PC-9 (cell line): ENCODE data around the gene PHACTR3. TPM values are rescaled to one million over a fixed set of nuclear protein-coding genes. Genes with fewer than 3 reads are reported as not detected.

Experiments
- BruUV-seq: library from RNA; stranded (reverse); fragments of 400-500 nt; replicated peaks from 2 replicates; lab custom pipeline; 2021; lab: Mats Ljungman, UMichigan
- CTCF ChIA-PET: fragments of 300-600 bp; sonication (Branson Sonifier 250); formaldehyde crosslinking; loops from one replicate; lab custom pipeline; 2022; ENCODE audit warnings: antibody characterized with exemption; lab: Charles Lee
- POLR2A ChIA-PET: fragments of 300-600 bp; sonication (Branson Sonifier 250); formaldehyde crosslinking; loops from one replicate; lab custom pipeline; 2022; ENCODE audit warnings: antibody characterized with exemption; ENCODE audit not compliant: unreplicated experiment; lab: Charles Lee
- DNase-seq, 2 experiments: peaks; one replicate each; pipeline versions ENCODE4 v3.0.0 to v3.0.0-alpha.2; 2015 to 2022; ENCODE audit warnings: mixed read lengths in 1 of 2
- H2AFZ ChIP-seq: fragments of 200-600 bp; sonication (generic); 2 replicates; pipeline ENCODE4 v1.8.1; 2017; ENCODE audit warnings: antibody characterized with exemption
- H3F3A ChIP-seq: fragments of 200-600 bp; sonication (generic); 2 replicates; pipeline ENCODE4 v1.8.1; 2017; ENCODE audit warnings: antibody characterized with exemption, mild to moderate bottlenecking, low read depth; ENCODE audit not compliant: insufficient read depth
- H3K27ac ChIP-seq: fragments of 200-600 bp; sonication (generic); 2 replicates; pipeline ENCODE4 v1.6.1; 2016; ENCODE audit warnings: mixed run types
- H3K27me3 ChIP-seq: fragments of 200-600 bp; sonication (generic); 2 replicates; pipeline ENCODE4 v1.6.1; 2016; ENCODE audit warnings: low read depth, mixed run types; ENCODE audit not compliant: insufficient read depth
- H3K36me3 ChIP-seq: fragments of 200-600 bp; sonication (generic); 2 replicates; pipeline ENCODE4 v1.6.1; 2016; ENCODE audit warnings: low read depth, mixed run types
- H3K4me1 ChIP-seq: fragments of 200-600 bp; sonication (generic); replicated peaks from 2 replicates; pipeline ENCODE4 v1.6.1; 2016; ENCODE audit warnings: mixed run types; ENCODE audit not compliant: insufficient read depth
- H3K4me2 ChIP-seq: fragments of 200-600 bp; sonication (generic); 2 replicates; pipeline ENCODE4 v1.6.1; 2017; ENCODE audit warnings: mixed run types
- H3K4me3 ChIP-seq: fragments of 200-600 bp; sonication (generic); 2 replicates; pipeline ENCODE4 v1.6.1; 2016; ENCODE audit warnings: mixed run types
- H3K79me2 ChIP-seq: fragments of 200-600 bp; sonication (generic); 2 replicates; pipeline ENCODE4 v1.6.1; 2017; ENCODE audit warnings: low read depth, mixed run types
- H3K9me2 ChIP-seq: fragments of 200-600 bp; sonication (generic); 2 replicates; pipeline ENCODE4 v1.8.1; 2017; ENCODE audit warnings: mild to moderate bottlenecking; ENCODE audit not compliant: insufficient read depth
- H3K9me3 ChIP-seq: fragments of 200-600 bp; sonication (generic); 2 replicates; pipeline ENCODE4 v1.8.1; 2016; ENCODE audit warnings: low read depth; ENCODE audit not compliant: insufficient read depth
- H4K20me1 ChIP-seq: fragments of 200-600 bp; sonication (generic); 2 replicates; pipeline ENCODE4 v1.8.1; 2017; ENCODE audit not compliant: insufficient read depth
- CTCF ChIP-seq: fragments of 200-600 bp; sonication (generic); conservative IDR thresholded peaks from 2 replicates; pipeline ENCODE4 v1.6.1; 2017; ENCODE audit warnings: mixed run types, antibody characterized with exemption, mild to moderate bottlenecking, moderate library complexity
- EZH2 ChIP-seq: fragments of 200-600 bp; sonication (generic); IDR thresholded peaks from 2 replicates; pipeline ENCODE4 v1.8.0; 2017; ENCODE audit warnings: antibody characterized with exemption, low read depth
- intact Hi-C: fragments of 100-400 bp; cut with micrococcal nuclease; formaldehyde crosslinking; loops from one replicate; pipeline ENCODE4 v1.10.0; 2022; ENCODE audit not compliant: unreplicated experiment
- total RNA-seq: library from RNA; stranded (reverse); gene quantifications from 2 replicates; pipeline ENCODE4 v1.2.3, GENCODE V29; 2021

PHACTR3 gene
- total RNA-seq, 1 experiment from 2014 or later, result 0.41 TPM

GRCh38 chr20:59657459-59658046 lies 53.2 kb downstream of the PHACTR3 start:
- H3K4me2 ChIP-seq, result no peak overlapping the region
- H3K27ac ChIP-seq, result no peak overlapping the region
- CTCF ChIA-PET, result no interaction called here
- no peaks in the 10 kb centered on the region for H3K4me1 ChIP-seq
- no peak overlapping the region for H2AFZ ChIP-seq
- intact Hi-C loops, result no loop called here
- peaks cover 12% of the 10 kb centered on the region for H3K9me3 ChIP-seq
- H3K4me3 ChIP-seq, result no peak overlapping the region
- H3K27me3 ChIP-seq, result peaks cover 37% of the 10 kb centered on the region
- TF ChIP-seq EZH2, result no peak
- TF ChIP-seq CTCF, result no peak
- H3K79me2 ChIP-seq, result no peaks in the 10 kb centered on the region
- POLR2A ChIA-PET, result no interaction called here
- no peaks in the 10 kb centered on the region for H3K9me2 ChIP-seq
- no TSS peak for BruUV-seq
- DNase-seq, result no peak
- no peaks in the 10 kb centered on the region for H4K20me1 ChIP-seq
- no peaks in the 10 kb centered on the region for H3K36me3 ChIP-seq
- H3F3A ChIP-seq, result no peaks in the 10 kb centered on the region

GRCh38 chr20:59660471-59660870 lies 56.1 kb downstream of the PHACTR3 start:
- POLR2A ChIA-PET, result no interaction called here
- Histone ChIP-seq H3K27ac (no peak overlapping the region), H3K4me2 (no peak overlapping the region), H3K4me3 (no peak overlapping the region), H3K79me2 (no peaks in the 10 kb centered on the region), H3K9me3 (peaks cover 12% of the 10 kb centered on the region), H4K20me1 (no peaks in the 10 kb centered on the region), H3K9me2 (no peaks in the 10 kb centered on the region), H3K27me3 (peaks cover 61% of the 10 kb centered on the region), H3F3A (no peaks in the 10 kb centered on the region), H2AFZ (no peak overlapping the region), H3K4me1 (no peaks in the 10 kb centered on the region), H3K36me3 (no peaks in the 10 kb centered on the region)
- TF ChIP-seq CTCF (no peak), EZH2 (no peak)
- DNase-seq, result no peak
- CTCF ChIA-PET, result no interaction called here
- intact Hi-C loops, result no loop called here
- BruUV-seq, result no TSS peak

GRCh38 chr20:59661153-59661552 lies 56.8 kb downstream of the PHACTR3 start:
- H3K9me3 ChIP-seq, result peaks cover 12% of the 10 kb centered on the region
- ChIA-PET CTCF (no interaction called here), POLR2A (no interaction called here)
- H2AFZ ChIP-seq, result no peak overlapping the region
- no peaks in the 10 kb centered on the region for H3K36me3 ChIP-seq
- TF ChIP-seq CTCF (no peak), EZH2 (no peak)
- H3K27me3 ChIP-seq, result peaks cover 68% of the 10 kb centered on the region
- H3K4me2 ChIP-seq, result no peak overlapping the region
- DNase-seq, result no peak
- intact Hi-C loops, result no loop called here
- H3K4me3 ChIP-seq, result no peak overlapping the region
- H4K20me1 ChIP-seq, result no peaks in the 10 kb centered on the region
- H3K79me2 ChIP-seq, result no peaks in the 10 kb centered on the region
- H3K27ac ChIP-seq, result no peak overlapping the region
- BruUV-seq, result no TSS peak
- H3K9me2 ChIP-seq, result no peaks in the 10 kb centered on the region
- no peaks in the 10 kb centered on the region for H3K4me1 ChIP-seq
- no peaks in the 10 kb centered on the region for H3F3A ChIP-seq
